HG03175 (cell line): ENCODE measurements around the gene JAG2.

ENCODE experiments used
- ATAC-seq: cut with Tn5 transposase; IDR thresholded peaks from one replicate; pipeline ENCODE4 v1.9.1; 2021; ENCODE audit warnings: mild to moderate bottlenecking, moderate library complexity; ENCODE audit not compliant: unreplicated experiment

Gene JAG2

GRCh38 chr14:105167303-105168092, 1.1 kb downstream of the JAG2 start:
- no peak for ATAC-seq

GRCh38 chr14:105166571-105167302, 1.8 kb downstream of the JAG2 start:
- ATAC-seq, result no peak

GRCh38 chr14:105165761-105166485, 2.7 kb downstream of the JAG2 start:
- ATAC-seq, result no peak

- no peak for ATAC-seq
Measured at GRCh38 chr14:105165134-105165704, 3.4 kb downstream of the JAG2 start.

GRCh38 chr14:105163040-105163742, 5.4 kb downstream of the JAG2 start:
- no peak for ATAC-seq

GRCh38 chr14:105162669-105162979, 6.0 kb downstream of the JAG2 start:
- ATAC-seq, result no peak

GRCh38 chr14:105161964-105162668, 6.5 kb downstream of the JAG2 start:
- no peak for ATAC-seq

- ATAC-seq, result no peak
Measured at GRCh38 chr14:105161309-105161708, 7.3 kb downstream of the JAG2 start.

GRCh38 chr14:105160776-105161175, 7.8 kb downstream of the JAG2 start:
- no peak for ATAC-seq

- no peak for ATAC-seq
Measured at GRCh38 chr14:105159344-105159743, 9.2 kb downstream of the JAG2 start.

- no peak for ATAC-seq
Measured at GRCh38 chr14:105158794-105159193, 9.8 kb downstream of the JAG2 start.

- no peak for ATAC-seq
Measured at GRCh38 chr14:105157872-105158271, 10.7 kb downstream of the JAG2 start.

- ATAC-seq, result no peak
Measured at GRCh38 chr14:105156414-105157375, 11.9 kb downstream of the JAG2 start.

- ATAC-seq, result no peak
Measured at GRCh38 chr14:105155681-105156413, 12.7 kb downstream of the JAG2 start.

GRCh38 chr14:105155071-105155651, 13.4 kb downstream of the JAG2 start:
- ATAC-seq, result no peak

- no peak for ATAC-seq
Measured at GRCh38 chr14:105154476-105154871, 14.1 kb downstream of the JAG2 start.

GRCh38 chr14:105153739-105154475, 14.7 kb downstream of the JAG2 start:
- ATAC-seq, result no peak
